K562 (cell line): ENCODE data around the gene PAM. TPM values are rescaled to one million over a fixed set of nuclear protein-coding genes. Genes with fewer than 3 reads are reported as not detected.

Experiments
- ATAC-seq: fragments of 200-7000 bp; cut with Tn5 transposase; 3 replicates; pipeline ENCODE4 v1.9.1; 2020; ENCODE audit warnings: moderate library complexity
- BruUV-seq: library from RNA; stranded (reverse); fragments of 400-500 nt; replicated peaks from 2 replicates; lab custom pipeline; 2021; lab: Mats Ljungman, UMichigan
- CTCF ChIA-PET: fragments of 300-600 bp; formaldehyde crosslinking; extraction: SDS; loops from one replicate; lab custom pipeline; 2021; ENCODE audit warnings: low intra/inter-chr PET ratio; lab: Yijun Ruan, JAX
- POLR2A ChIA-PET: fragments of 300-600, 350-650 bp; sonication (Branson Sonifier 250); formaldehyde crosslinking; extraction: SDS; loops from one replicate; lab custom pipeline; 2021; ENCODE audit warnings: antibody characterized with exemption, inconsistent platforms; lab: Yijun Ruan, JAX
- DNase-seq, 4 experiments: peaks; one replicate each; pipeline versions ENCODE4 v3.0.0 to v3.0.0-alpha.2; 2011 to 2018; ENCODE audit warnings: low spot score in 3 of 4, mixed read lengths in 3 of 4; ENCODE audit errors: extremely low read depth in 1 of 4
- FAIRE-seq: peaks from 2 replicates; lab custom pipeline; 2011; peaks lifted over from hg19 to GRCh38; lab: Jason Lieb, UNC
- H2AFZ ChIP-seq: 2 replicates; pipeline ENCODE4 v1.6.0; 2011; ENCODE audit warnings: low read depth, low read length, control low read depth, inconsistent platforms
- H3K27ac ChIP-seq: fragments of 200-600 bp; 3 replicates; pipeline ENCODE4 v1.8.0; 2011; ENCODE audit warnings: low read depth, mild to moderate bottlenecking, control low read depth, inconsistent platforms, low read length, moderate library complexity, mixed read lengths; ENCODE audit errors: extremely low read depth
- H3K27me3 ChIP-seq, 2 experiments: fragments of 300-600 bp in 1 of 2; 2 replicates in 1 of 2; 3 replicates in 1 of 2; pipeline versions ENCODE4 v1.6.0 to v1.8.0; 2011; ENCODE audit warnings: inconsistent platforms in 2 of 2, low read length in 2 of 2, mild to moderate bottlenecking in 1 of 2, mixed read lengths in 1 of 2, moderate library complexity in 1 of 2; ENCODE audit not compliant: control insufficient read depth in 2 of 2, insufficient read depth in 2 of 2
- H3K36me3 ChIP-seq: fragments of 300-600 bp; 3 replicates; pipeline ENCODE4 v1.8.0; 2011; ENCODE audit warnings: mild to moderate bottlenecking, low read length, inconsistent platforms; ENCODE audit not compliant: control insufficient read depth, insufficient read depth
- H3K4me1 ChIP-seq, 2 experiments: fragments of 200-600 bp in 1 of 2; replicated peaks in 1 of 2; 2 replicates in 1 of 2; 3 replicates in 1 of 2; pipeline versions ENCODE4 v1.5.1 to v1.8.0; 2011; ENCODE audit warnings: inconsistent platforms in 2 of 2, low read length in 2 of 2, mild to moderate bottlenecking in 1 of 2, mixed read lengths in 1 of 2, moderate library complexity in 1 of 2; ENCODE audit not compliant: control insufficient read depth in 2 of 2, insufficient read depth in 2 of 2
- H3K4me2 ChIP-seq: 2 replicates; pipeline ENCODE4 v1.6.1; 2011; ENCODE audit warnings: low read length, control low read depth, inconsistent platforms, mixed read lengths; ENCODE audit not compliant: insufficient read depth
- H3K4me3 ChIP-seq: fragments of 200-600 bp; sonication (generic), shearing (Covaris generic); 2 replicates; pipeline ENCODE4 v1.5.1; 2016; ENCODE audit warnings: control low read depth, inconsistent platforms
- H3K79me2 ChIP-seq: fragments of 200-600 bp; 3 replicates; pipeline ENCODE4 v1.8.0; 2011; ENCODE audit warnings: low read length, inconsistent platforms; ENCODE audit not compliant: control insufficient read depth, insufficient read depth
- H3K9ac ChIP-seq, 2 experiments: 2 replicates each; pipeline versions ENCODE4 v1.6.0 to v1.6.1; 2011; ENCODE audit warnings: low read depth in 2 of 2, low read length in 2 of 2, control low read depth in 1 of 2, inconsistent platforms in 1 of 2, mild to moderate bottlenecking in 1 of 2, mixed read lengths in 1 of 2; ENCODE audit not compliant: insufficient read depth in 1 of 2
- H3K9me1 ChIP-seq: one replicate; pipeline ENCODE4 v1.6.0; 2011; ENCODE audit warnings: inconsistent platforms, mild to moderate bottlenecking, low read length, moderate library complexity; ENCODE audit not compliant: control insufficient read depth, insufficient read depth
- H3K9me3 ChIP-seq: replicated peaks from 2 replicates; pipeline ENCODE4 v1.5.1; 2011; ENCODE audit warnings: low read depth, low read length, inconsistent platforms; ENCODE audit not compliant: control insufficient read depth, insufficient read depth
- H4K20me1 ChIP-seq: replicated peaks from 2 replicates; pipeline ENCODE4 v1.6.1; 2011; ENCODE audit warnings: low read length, inconsistent platforms, mixed read lengths; ENCODE audit not compliant: control insufficient read depth, insufficient read depth
- DPF2 ChIP-seq: fragments of 450-650 bp; IDR thresholded peaks from 2 replicates; pipeline ENCODE4 v1.6.1; 2016
- ETV1 ChIP-seq: fragments of 450-650 bp; conservative IDR thresholded peaks from 2 replicates; pipeline ENCODE4 v1.6.1; 2016; ENCODE audit warnings: missing genetic modification characterization, control low read depth, low read depth, missing compliant biosample characterization
- FOSL1 ChIP-seq: fragments of 200-800 bp; sonication (Bioruptor generic); conservative IDR thresholded peaks from 2 replicates; pipeline ENCODE4 v1.6.1; 2016; ENCODE audit warnings: missing genetic modification characterization, missing compliant biosample characterization
- HSF4 ChIP-seq: fragments of 250-450 bp; sonication (Bioruptor Pico); IDR thresholded peaks from 2 replicates; pipeline ENCODE4 v2.1.2; 2022; ENCODE audit warnings: mild to moderate bottlenecking, moderate library complexity, borderline replicate concordance
- KLF6 ChIP-seq: fragments of 250-450 bp; sonication (Bioruptor Pico); IDR thresholded peaks from 2 replicates; pipeline ENCODE4 v1.4.0; 2020; ENCODE audit warnings: mild to moderate bottlenecking, moderate library complexity, borderline replicate concordance
- MEF2D ChIP-seq: conservative IDR thresholded peaks from 2 replicates; pipeline ENCODE4 v1.6.1; 2016; ENCODE audit warnings: low read depth, missing genetic modification characterization, missing compliant biosample characterization
- MGA ChIP-seq: fragments of 450-650 bp; IDR thresholded peaks from 2 replicates; pipeline ENCODE4 v1.6.1; 2016; ENCODE audit warnings: mild to moderate bottlenecking, moderate library complexity
- NCOA1 ChIP-seq: fragments of 450-650 bp; IDR thresholded peaks from 2 replicates; pipeline ENCODE4 v1.6.1; 2016; ENCODE audit warnings: low read depth
- TEAD2 ChIP-seq: fragments of 450-650 bp; IDR thresholded peaks from 2 replicates; pipeline ENCODE4 v1.6.1; 2016; ENCODE audit warnings: missing genetic modification characterization, control low read depth, missing compliant biosample characterization
- ZNF707 ChIP-seq: fragments of 250-450 bp; sonication (Bioruptor Pico); conservative IDR thresholded peaks from 2 replicates; pipeline ENCODE4 v1.8.0; 2022; ENCODE audit warnings: inconsistent platforms, mild to moderate bottlenecking, moderate library complexity
- WGBS: fragments of 100-300 bp; shearing (Covaris generic); methylation state at CpG from one replicate; pipeline ENCODE4 v1.1.6; 2016; ENCODE audit warnings: low coverage, mixed read lengths; ENCODE audit not compliant: insufficient coverage; ENCODE audit errors: missing lambda C conversion rate; 5-methylcytosine and 5-hydroxymethylcytosine counted together
- in situ Hi-C: fragments of 300-500 bp; cut with MboI; formaldehyde crosslinking; loops from 4 replicates; pipeline ENCODE4 v1.15.0; 2018; ENCODE audit warnings: inconsistent platforms, mixed read lengths
- intact Hi-C: fragments of 100-400 bp; cut with micrococcal nuclease; formaldehyde crosslinking; loops from 2 replicates; pipeline ENCODE4 v1.14.2; 2022
- polyA plus RNA-seq, 8 experiments: library from polyadenylated mRNA; depleted of rRNA in 4 of 8; stranded (reverse) in 5 of 8; unstranded in 3 of 8; fragments of >200 nt; fragmentation: Nextera tagmentation in 2 of 8; fragmentation: Illumina TruSeq in 1 of 8; extraction: Ambion mirVana in 2 of 8; extraction: Trizol in 1 of 8; gene quantifications; 2 replicates each; pipeline versions ENCODE4 v1.2.1 to v1.2.3, GENCODE V29; 2011 to 2014; ENCODE audit warnings: inconsistent platforms in 1 of 8, missing spikeins in 1 of 8
- total RNA-seq, 7 experiments: library from RNA; depleted of rRNA in 6 of 7; stranded (reverse); fragments of >200 nt in 6 of 7; fragmentation: Illumina TruSeq in 2 of 7; extraction: Trizol in 2 of 7; gene quantifications; 2 replicates each; pipeline versions ENCODE4 v1.2.1 to v1.2.3, GENCODE V29; 2011 to 2021; ENCODE audit warnings: low replicate concordance in 1 of 7

PAM gene
- total and polyA plus RNA-seq, 9 of the 15 experiments (the other 6 are each of a cell fraction or from before 2014, with no cell fraction given), result 0.39 to 3.1 (median 0.77) TPM

- no peak overlapping the region for H3K4me3 ChIP-seq
- no peaks in the 10 kb centered on the region for H3K9me1 ChIP-seq
- in situ Hi-C loops, result no loop called here
- H3K27ac ChIP-seq, result no peak overlapping the region
- no peaks in the 10 kb centered on the region for H3K9me3 ChIP-seq
- ATAC-seq (no peak), DNase-seq (no peak), FAIRE-seq (no peak)
- no peaks in the 10 kb centered on the region for H3K79me2 ChIP-seq
- H4K20me1 ChIP-seq, result no peaks in the 10 kb centered on the region
- 3% methylated on average over 3 of the region's 3 CpGs for WGBS
- no peaks in the 10 kb centered on the region for H3K27me3 ChIP-seq
- ChIA-PET CTCF (no interaction called here), POLR2A (no interaction called here)
- no peak overlapping the region for H2AFZ ChIP-seq
- H3K4me2 ChIP-seq, result no peak overlapping the region
- BruUV-seq, result no TSS peak
- no peaks in the 10 kb centered on the region for H3K4me1 ChIP-seq
- no peak overlapping the region for H3K9ac ChIP-seq
- intact Hi-C loops, result no loop called here
- H3K36me3 ChIP-seq, result no peaks in the 10 kb centered on the region
- TF ChIP-seq HSF4 (CRISPR knock-in tag) (no peak), FOSL1 (tag) (no peak), TEAD2 (tag) (no peak), MGA (no peak), NCOA1 (no peak), ZNF707 (CRISPR knock-in tag) (no peak), MEF2D (no peak), DPF2 (no peak), KLF6 (no peak), ETV1 (tag) (no peak)
Measured at GRCh38 chr5:102742215-102742614, 12.9 kb upstream of the PAM start.
